ENCODE data around the gene MYLK.
"Not testable (repeated sequence)": the region's sequence is repeated elsewhere in the genome, so short reads cannot be mapped to it uniquely, and the experiment has no call there.

The MYLK gene

DNA sequence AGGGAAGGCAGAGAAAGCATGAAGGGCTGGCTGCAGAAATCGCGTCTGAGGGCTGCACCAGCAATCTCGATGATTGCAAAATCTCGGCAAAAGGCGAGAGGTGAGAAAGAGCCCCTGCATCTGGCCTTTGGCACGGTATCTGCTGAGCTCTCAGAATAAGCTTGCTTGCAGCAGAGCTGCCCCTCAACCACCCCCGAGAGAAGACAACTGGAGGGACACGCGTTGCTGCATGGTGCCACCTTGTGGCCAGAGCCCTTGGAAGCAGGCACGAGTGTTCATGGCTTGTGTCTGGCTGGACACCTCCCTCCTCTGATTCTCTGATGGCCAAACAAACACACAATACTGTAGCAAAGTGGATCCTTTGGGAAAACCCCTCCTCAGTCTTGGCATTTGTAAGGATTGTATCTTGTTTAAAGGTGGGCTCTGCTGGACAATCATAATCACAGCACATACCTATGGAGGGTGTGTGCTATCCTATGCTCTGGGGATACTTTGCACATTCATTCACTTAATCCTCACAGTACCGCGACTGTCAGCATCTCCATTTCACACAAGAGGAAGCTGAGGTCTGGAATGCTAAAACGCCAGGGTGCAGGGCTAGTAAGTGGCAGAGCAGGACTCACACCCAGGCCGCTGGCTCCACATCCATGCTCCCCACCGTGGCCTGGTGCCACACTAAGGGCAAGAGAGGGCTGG is 164.9 kb downstream of the MYLK start:
- not testable (repeated sequence) for DNase-seq

DNA sequence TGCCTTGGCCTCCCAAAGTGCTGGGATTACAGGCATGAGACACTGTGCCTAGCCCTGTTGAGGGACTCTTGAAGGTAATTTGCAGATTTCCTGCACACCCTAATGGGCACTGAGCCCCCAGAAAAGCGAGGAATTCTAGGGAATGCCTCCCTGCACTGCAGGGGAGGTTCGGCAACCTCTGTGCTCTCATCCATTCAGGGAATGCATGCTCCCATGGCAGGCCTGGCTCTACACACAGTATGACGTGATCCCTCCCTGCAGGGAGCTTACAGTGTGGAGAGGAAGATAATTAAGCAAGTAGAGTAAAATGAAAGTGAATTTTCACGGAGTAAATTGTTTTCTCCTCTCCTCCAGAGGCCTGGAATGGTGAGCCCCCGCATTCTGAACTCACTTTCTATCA is 166.0 kb downstream of the MYLK start:
- DNase-seq: no peak

DNA sequence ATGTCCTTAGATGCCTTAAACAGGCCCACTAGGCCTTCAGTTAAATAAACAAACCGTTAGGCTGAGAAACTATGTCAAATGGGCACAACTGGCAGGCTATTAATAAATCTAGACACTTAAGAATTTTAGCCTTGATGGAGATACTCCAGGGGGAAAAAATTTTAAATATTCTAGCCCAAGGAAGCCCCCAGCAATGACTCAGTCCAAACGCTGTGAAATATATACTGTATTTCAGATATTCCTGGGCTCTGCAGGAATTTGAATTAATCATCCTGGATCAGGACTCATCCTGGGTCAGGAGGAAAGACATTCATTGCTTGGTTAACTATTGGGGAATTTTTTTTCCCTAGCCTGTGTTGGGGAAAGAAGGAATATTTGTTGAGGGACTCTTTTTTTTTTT is 166.7 kb downstream of the MYLK start:
- not testable (repeated sequence) for DNase-seq

GRCh38 chr3:123716411-123716810 is 167.7 kb downstream of the MYLK start:
- DNase-seq: no peak

DNA sequence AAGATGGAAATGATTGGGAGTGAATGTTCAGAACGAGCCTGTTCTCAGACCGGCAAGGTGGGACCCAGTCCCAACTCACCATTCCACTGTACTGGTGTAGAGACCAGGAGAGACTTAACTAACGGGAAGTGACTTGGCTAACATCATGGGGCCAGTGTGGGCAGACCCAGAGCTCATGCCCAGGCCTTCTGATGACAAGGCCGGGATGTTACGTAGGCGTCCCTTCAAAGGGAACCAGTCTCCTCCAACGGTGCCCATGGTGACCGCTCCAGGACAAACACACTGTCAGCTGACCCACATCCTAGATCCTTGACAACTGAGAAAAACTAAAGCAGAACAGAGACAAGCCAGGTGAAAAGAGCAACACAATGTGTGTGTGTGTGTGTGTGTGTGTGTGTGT is 170.9 kb downstream of the MYLK start:
- no peak for DNase-seq

DNA sequence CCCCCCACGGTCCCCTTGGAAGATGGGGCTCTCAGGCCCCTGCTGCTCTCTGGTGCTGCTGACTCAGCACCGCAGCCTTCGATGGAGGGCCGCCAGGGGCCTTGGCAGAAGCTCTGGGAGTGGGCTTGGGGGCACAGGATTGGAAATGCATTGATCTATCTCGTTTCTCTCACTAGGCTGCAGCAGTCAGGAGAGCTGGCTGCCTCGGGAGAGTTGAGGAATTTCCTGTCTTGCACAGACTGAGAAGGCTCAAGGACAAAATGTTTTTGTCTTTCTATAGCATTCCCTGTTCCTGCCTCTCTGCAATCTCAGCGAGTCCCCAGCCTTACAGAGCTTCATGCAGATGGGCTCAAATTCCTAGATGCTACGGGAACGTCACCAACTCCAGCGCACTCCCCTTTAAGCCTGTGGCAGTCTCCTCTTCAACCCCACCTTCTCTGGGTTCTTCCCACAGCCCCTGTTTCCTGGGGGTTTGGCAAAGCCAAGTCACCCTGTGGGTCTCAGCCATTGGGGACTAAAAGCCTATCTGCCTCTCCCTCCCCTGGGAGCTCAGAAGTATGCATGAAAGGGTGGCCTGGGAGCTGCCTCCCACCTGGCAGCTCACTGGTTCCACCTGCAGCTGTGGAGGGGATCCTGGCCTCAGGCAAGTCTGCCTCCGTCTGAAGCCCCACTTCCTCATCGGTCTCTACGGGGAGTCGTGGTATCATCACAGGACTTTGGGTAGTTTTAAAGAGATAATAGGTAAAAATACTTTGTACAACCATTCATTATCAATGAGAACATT is 171.9 kb downstream of the MYLK start:
- DNase-seq: no peak

DNA sequence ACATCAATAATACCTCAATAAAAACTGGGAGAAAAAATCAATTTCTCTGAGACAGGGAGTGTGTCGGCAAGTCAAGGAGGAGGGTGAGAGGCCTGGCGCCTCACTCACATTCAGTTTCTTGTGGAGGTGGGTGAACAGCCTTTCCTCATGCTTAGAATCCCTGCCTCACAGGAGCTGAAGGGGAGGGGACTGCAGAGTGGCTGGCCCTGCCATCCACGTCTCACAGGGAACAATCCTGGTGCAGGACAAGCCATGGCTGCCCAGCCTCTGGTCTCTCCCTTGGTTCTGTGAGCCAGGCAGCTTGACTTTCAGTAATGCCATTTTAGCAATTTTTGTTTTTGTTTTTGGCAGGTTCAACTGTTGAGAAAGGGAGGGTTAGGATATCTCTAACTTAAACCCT is 172.8 kb downstream of the MYLK start:
- DNase-seq: no peak

GRCh38 chr3:123708531-123708930 is 175.6 kb downstream of the MYLK start:
- DNase-seq: no peak

DNA sequence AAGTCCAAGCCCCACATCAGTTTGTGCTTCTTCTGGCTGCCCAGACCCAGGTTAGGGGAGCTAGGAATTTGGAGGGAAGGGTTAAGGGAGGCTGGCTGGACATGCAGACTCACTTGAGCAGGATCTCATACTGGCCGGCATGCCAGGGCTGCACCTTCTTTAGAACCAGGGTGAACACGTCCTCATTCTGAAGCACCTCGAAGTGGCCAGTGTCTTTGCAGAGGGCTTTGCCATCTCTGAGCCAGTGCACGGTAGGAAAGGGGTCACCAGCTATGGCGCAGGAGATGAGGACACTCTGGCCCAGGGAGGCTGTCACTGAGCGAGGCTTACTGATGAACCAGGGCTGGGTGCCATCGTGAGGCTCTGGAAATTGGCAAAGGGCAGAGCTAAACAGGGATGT is 176.5 kb downstream of the MYLK start:
- DNase-seq: not testable (repeated sequence)

- DNase-seq: no peak
Measured at GRCh38 chr3:123706871-123707270, 177.3 kb downstream of the MYLK start.

DNA sequence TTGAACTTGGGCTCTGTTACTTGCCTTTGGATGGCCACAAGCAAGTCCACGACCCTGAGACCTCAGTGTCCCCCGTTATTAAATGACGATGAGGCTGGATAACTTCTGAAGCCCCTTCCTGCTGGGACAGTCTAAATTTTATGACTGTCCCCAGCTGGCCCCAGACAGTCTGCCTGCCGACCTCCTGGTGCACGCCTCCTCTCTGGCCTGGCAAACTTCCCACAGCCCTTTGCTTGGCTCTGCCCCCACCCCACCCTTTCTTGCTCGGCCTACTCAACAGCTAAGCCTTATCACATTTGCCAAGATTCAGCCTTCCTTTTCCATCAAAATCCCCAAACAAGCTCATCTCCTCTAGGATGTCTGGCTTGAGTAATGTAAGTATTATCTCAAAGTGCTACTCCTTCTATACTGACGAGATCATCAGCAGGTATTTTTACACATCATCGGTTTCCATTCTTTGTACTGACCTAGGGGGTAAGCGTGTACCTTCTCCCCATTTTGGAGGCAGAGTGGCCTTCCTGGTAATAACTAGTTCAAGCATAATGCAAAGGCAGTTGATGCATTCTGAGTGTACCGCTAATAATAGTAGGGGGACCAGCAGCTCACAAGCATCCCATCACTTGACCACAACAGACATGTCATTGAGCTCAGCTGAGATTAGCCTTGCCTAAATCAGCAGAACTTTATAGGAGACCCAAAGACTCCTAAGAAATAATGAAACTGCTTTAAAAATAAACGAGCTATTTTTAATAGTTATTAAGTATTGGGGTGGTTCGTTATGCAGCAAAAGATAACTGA is 178.4 kb downstream of the MYLK start:
- DNase-seq: no peak

DNA sequence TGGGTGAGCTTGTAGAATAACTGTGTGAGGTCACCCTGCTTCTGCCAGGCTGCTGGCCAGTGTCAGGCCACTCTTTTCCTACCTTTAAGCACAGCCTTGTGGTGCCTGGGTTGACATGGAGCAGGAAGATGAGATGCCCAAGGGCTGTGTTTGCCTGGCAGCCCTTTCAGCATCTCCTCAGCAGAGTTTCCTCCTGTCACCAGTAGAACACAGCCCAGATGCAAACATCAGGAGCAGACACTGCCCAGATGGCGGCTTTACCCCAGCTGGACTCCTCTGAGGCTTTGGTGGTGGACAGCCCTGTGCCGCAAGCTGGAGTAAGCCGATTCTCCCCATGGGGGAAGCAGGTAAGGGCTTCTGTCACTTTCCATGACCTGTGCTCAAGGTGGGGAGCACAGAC is 180.5 kb downstream of the MYLK start:
- DNase-seq: not testable (repeated sequence)

GRCh38 chr3:123702720-123703119 is 181.4 kb downstream of the MYLK start:
- no peak for DNase-seq

DNA sequence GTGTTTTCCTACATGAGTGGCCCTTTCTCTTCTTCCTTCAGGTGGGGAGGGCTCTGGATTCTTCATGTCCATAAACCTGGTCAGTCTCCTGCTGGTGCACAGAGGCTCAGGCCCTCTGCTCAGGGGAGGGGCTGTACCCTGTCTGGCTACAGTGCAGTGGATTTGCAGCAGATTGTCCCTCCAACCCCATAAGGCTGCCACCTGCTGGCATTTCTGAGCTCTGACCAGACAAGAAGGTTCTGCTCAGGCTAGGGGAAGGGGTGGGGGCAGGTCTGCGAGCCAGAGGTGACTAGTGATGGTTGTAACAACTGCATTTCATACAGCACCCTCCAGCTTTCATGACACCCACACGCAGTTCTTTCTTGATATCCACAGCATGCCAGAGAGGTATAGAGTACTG is 182.1 kb downstream of the MYLK start:
- not testable (repeated sequence) for DNase-seq

GRCh38 chr3:123700791-123701722 is 183.1 kb downstream of the MYLK start:
- DNase-seq: no peak

DNA sequence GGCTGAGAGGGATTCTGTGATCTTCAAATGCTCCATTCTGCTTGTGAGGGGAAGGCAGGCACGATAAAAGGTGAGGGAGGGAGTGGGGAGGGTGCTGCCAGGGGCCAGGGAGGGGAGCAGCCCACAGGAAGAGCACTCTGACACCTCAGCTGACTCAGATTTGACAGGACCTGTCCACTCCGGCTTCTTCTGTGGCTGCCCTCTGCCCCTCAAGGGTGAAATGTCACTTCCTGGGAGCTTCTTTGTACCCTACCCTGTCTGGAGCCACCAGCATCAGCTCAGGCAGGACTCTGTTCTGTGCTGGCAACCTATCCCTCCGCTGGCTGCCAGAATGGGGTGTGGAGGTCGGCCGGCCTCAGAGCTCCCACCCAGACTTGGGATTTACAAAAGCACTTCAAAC is 185.3 kb downstream of the MYLK start:
- no peak for DNase-seq

- DNase-seq: no peak
Measured at GRCh38 chr3:123696808-123697207, 187.3 kb downstream of the MYLK start.

DNA sequence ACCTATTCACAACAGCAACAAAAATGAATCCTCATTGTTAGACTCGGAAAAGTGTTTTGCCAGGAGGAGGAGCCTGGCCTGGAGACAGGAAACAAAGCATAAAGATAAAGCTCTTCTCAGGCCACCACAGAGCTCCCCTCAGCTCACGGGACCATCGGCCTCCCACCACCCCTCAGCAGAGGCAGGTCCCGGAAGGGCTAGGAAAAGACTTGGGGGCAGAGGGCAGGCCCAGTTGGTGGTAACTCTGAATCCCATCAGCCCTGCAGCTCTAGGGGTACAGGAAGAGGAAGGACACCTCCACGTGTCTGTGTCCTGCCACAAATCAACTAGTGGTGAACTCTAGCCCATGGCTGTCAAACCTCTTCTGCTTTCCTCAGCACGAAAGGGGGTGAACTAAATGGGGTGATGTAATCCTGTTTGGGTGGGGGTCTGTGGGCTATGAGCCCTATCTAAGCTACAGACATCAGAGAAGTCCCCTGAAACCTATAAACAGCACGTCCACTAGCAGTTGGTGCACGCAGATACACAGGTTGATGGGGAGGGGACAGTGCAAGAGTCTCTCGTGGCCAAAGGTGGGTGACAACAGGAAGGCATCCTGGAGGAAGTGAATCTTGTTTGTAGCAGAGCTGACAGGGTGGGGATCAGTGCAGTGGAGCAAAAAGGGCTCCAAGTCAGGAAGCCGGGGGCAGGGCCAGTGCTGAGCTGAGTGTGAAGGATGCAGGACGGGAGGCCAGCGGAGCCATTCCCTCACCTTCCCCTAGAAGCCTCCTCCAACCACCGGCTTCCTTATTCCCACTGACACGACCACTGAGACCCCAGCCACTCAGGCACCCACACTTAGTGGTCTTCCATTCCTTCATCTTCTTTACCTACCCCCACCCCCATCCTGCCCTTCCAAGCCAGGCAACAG is 188.1 kb downstream of the MYLK start:
- DNase-seq: no peak

GRCh38 chr3:123695152-123695551 is 189.0 kb downstream of the MYLK start:
- no peak for DNase-seq

DNA sequence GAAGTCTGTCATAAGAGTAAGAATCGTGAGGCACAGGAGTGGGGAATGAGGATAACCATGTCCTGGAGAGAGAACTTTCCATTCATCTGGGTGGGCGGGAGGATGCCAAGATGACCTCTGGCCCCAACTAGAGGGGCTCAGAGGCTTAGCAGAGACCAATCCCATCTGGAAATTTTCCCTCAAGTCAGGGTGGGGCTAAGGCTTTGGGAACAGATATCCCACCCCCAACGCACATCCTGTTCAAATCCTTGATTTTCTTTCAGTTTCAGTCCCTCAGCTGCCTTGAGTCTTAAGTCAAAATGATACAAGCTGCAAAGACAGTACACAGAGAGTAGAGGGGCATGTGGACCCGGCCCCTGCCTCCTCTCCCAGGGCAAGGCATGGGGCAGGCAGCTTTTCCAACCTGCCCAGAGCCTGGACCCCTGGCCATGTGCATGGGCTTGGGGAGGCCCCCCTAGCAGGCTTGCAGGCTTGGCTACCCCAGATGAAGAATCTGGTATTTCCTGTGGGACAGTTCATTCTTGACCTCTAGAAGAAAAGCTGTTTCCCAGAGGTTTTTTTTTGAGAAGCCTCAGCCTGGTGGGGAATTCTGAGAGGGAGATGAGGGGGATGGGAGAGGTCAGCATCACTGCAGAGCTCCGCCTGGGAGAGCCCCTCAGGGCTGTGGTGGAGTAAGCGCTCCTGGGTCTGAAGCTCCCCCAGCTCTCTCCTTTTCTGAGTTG is 189.6 kb downstream of the MYLK start:
- DNase-seq: no peak

All from activated CD4-positive, alpha-beta T cell treated with anti-CD3 and anti-CD28 coated beads for 1 hour (primary cell).